Neuronal stem cell (in vitro differentiated cells): Measurements from ENCODE around the gene GPX8.
A peak's percentile ranks its signal among the peaks of the same experiment; 100 is the strongest.

Source experiments
- DNase-seq: peaks from one replicate; pipeline ENCODE4 v3.0.0-alpha.2; 2013; ENCODE audit warnings: low spot score
- H2AFZ ChIP-seq: one replicate; pipeline ENCODE4 v1.6.1; 2013; ENCODE audit warnings: mild to moderate bottlenecking, low read length, inconsistent platforms
- H2AK5ac ChIP-seq: 2 replicates; pipeline ENCODE4 v1.6.1; 2013; ENCODE audit warnings: low read depth, mild to moderate bottlenecking, inconsistent platforms, low read length, moderate library complexity, mixed read lengths
- H2BK120ac ChIP-seq: 2 replicates; pipeline ENCODE4 v1.6.1; 2013; ENCODE audit warnings: low read depth, mild to moderate bottlenecking, inconsistent platforms, low read length, moderate library complexity, mixed read lengths
- H2BK12ac ChIP-seq: one replicate; pipeline ENCODE4 v1.6.1; 2013; ENCODE audit warnings: low read length, inconsistent platforms
- H2BK15ac ChIP-seq: 2 replicates; pipeline ENCODE4 v1.6.1; 2013; ENCODE audit warnings: mild to moderate bottlenecking, low read length, inconsistent platforms, mixed read lengths
- H2BK5ac ChIP-seq: one replicate; pipeline ENCODE4 v1.6.1; 2013; ENCODE audit warnings: inconsistent platforms, mild to moderate bottlenecking, low read length, moderate library complexity
- H3K14ac ChIP-seq: one replicate; pipeline ENCODE4 v1.6.1; 2013; ENCODE audit warnings: low read length, inconsistent platforms
- H3K18ac ChIP-seq: 2 replicates; pipeline ENCODE4 v1.6.1; 2013; ENCODE audit warnings: low read length, inconsistent platforms
- H3K23ac ChIP-seq: 2 replicates; pipeline ENCODE4 v1.6.1; 2013; ENCODE audit warnings: low read depth, mild to moderate bottlenecking, mixed read lengths, low read length, inconsistent platforms; ENCODE audit not compliant: poor library complexity
- H3K27ac ChIP-seq: replicated peaks from 3 replicates; pipeline ENCODE4 v1.5.1; 2013; ENCODE audit warnings: low read length, inconsistent platforms
- H3K27me3 ChIP-seq, 3 experiments: 2 replicates each; pipeline ENCODE4 v1.6.1; 2013; ENCODE audit warnings: low read length in 3 of 3, mild to moderate bottlenecking in 2 of 3, inconsistent platforms in 1 of 3, low read depth in 1 of 3, mixed read lengths in 1 of 3, moderate library complexity in 1 of 3; ENCODE audit not compliant: control insufficient read depth in 3 of 3, insufficient read depth in 3 of 3
- H3K36me3 ChIP-seq, 2 donors: replicated peaks in 1 of 2; 2 replicates each; pipeline ENCODE4 v1.6.1; 2013; ENCODE audit warnings: low read length in 2 of 2; ENCODE audit not compliant: control insufficient read depth in 2 of 2, insufficient read depth in 2 of 2
- H3K4ac ChIP-seq: 2 replicates; pipeline ENCODE4 v1.6.1; 2013; ENCODE audit warnings: inconsistent platforms, mild to moderate bottlenecking, low read length, moderate library complexity
- H3K4me1 ChIP-seq, 2 donors: 1 replicate in 1 of 2; 2 replicates in 1 of 2; pipeline ENCODE4 v1.6.1; 2013; ENCODE audit warnings: low read length in 2 of 2, low read depth in 1 of 2; ENCODE audit not compliant: control insufficient read depth in 2 of 2, insufficient read depth in 1 of 2
- H3K4me2 ChIP-seq: one replicate; pipeline ENCODE4 v1.6.1; 2013; ENCODE audit warnings: mild to moderate bottlenecking, low read length, inconsistent platforms; ENCODE audit not compliant: insufficient read depth, poor library complexity, severe bottlenecking
- H3K4me3 ChIP-seq, 2 donors: 2 replicates each; pipeline ENCODE4 v1.5.1; 2013; ENCODE audit warnings: low read length in 2 of 2, mild to moderate bottlenecking in 2 of 2, inconsistent platforms in 1 of 2, moderate library complexity in 1 of 2
- H3K79me1 ChIP-seq: one replicate; pipeline ENCODE4 v1.6.1; 2013; ENCODE audit warnings: low read depth, mild to moderate bottlenecking, inconsistent platforms, low read length, moderate library complexity
- H3K9ac ChIP-seq: one replicate; pipeline ENCODE4 v1.6.1; 2013; ENCODE audit warnings: mild to moderate bottlenecking, low read depth, low read length, inconsistent platforms; ENCODE audit not compliant: poor library complexity
- H3K9me3 ChIP-seq, 2 donors: replicated peaks in 1 of 2; 2 replicates each; pipeline versions ENCODE3 to v1.6.1; 2013; ENCODE audit warnings: low read length in 2 of 2, mild to moderate bottlenecking in 2 of 2, inconsistent platforms in 1 of 2, low read depth in 1 of 2, mixed read lengths in 1 of 2, moderate library complexity in 1 of 2; ENCODE audit not compliant: control insufficient read depth in 2 of 2, insufficient read depth in 1 of 2
- H4K8ac ChIP-seq: one replicate; pipeline ENCODE4 v1.6.1; 2013; ENCODE audit warnings: low read depth, mild to moderate bottlenecking, inconsistent platforms, low read length, moderate library complexity
- H4K91ac ChIP-seq: one replicate; pipeline ENCODE4 v1.6.1; 2013; ENCODE audit warnings: low read length, low read depth, mild to moderate bottlenecking, inconsistent platforms; ENCODE audit not compliant: poor library complexity
- WGBS, 2 donors: extraction: QIAGEN DNeasy Blood & Tissue Kit; methylation state at CpG; one replicate each; pipeline ENCODE4 v1.1.7; 2013; ENCODE audit warnings: missing lambda C conversion rate in 2 of 2, mixed read lengths in 1 of 2; ENCODE audit not compliant: insufficient read length in 2 of 2, insufficient replicate concordance in 1 of 2; ENCODE audit errors: extremely low coverage in 2 of 2; 5-methylcytosine and 5-hydroxymethylcytosine counted together

The GPX8 gene

DNA sequence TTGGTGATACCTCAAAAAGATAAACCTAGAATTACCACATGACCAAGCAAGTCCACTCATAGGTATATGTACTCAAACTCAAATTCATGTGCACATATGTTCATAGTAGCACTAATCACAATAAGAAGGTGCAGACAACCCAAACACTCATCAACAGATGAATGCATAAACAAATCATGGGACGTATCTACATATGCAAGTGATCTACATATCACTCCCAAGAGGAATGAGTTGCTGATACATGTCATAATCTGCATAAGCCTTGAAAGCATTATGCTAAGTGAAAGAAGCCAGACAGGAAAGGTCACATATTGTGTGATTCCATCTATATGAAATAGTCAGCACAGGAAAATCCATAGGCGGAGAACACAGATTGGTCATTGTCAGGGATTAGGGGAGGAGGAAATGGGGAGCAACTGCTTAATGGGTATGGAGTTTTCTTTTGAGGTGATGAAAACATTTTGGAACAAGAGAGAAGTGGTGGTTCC, 10.6 kb upstream of the GPX8 start:
- Histone ChIP-seq H2BK12ac (no peak overlapping the region), H3K14ac (no peak overlapping the region), H3K27me3 (peaks cover 0 to 21% (median 0%) of the 10 kb centered on the region in 3 experiments), H3K36me3 (no peaks in the 10 kb centered on the region), H3K4me1 (no peaks in the 10 kb centered on the region), H3K79me1 (no peaks in the 10 kb centered on the region), H2BK120ac (no peak overlapping the region), H2BK5ac (no peak overlapping the region), H4K91ac (no peak overlapping the region), H3K27ac (no peak overlapping the region), H2BK15ac (no peak overlapping the region), H3K9me3 (no peaks in the 10 kb centered on the region), H3K4ac (no peak overlapping the region), H3K4me3 (no peak overlapping the region), H2AFZ (no peak overlapping the region), H3K9ac (no peak overlapping the region), H3K23ac (no peak overlapping the region), H4K8ac (no peak overlapping the region), H3K4me2 (no peak overlapping the region), H2AK5ac (no peak overlapping the region), H3K18ac (no peak overlapping the region)
- no peak for DNase-seq
- WGBS, 2 donors: no CpG with 5 or more reads among the region's 2 CpGs

DNA sequence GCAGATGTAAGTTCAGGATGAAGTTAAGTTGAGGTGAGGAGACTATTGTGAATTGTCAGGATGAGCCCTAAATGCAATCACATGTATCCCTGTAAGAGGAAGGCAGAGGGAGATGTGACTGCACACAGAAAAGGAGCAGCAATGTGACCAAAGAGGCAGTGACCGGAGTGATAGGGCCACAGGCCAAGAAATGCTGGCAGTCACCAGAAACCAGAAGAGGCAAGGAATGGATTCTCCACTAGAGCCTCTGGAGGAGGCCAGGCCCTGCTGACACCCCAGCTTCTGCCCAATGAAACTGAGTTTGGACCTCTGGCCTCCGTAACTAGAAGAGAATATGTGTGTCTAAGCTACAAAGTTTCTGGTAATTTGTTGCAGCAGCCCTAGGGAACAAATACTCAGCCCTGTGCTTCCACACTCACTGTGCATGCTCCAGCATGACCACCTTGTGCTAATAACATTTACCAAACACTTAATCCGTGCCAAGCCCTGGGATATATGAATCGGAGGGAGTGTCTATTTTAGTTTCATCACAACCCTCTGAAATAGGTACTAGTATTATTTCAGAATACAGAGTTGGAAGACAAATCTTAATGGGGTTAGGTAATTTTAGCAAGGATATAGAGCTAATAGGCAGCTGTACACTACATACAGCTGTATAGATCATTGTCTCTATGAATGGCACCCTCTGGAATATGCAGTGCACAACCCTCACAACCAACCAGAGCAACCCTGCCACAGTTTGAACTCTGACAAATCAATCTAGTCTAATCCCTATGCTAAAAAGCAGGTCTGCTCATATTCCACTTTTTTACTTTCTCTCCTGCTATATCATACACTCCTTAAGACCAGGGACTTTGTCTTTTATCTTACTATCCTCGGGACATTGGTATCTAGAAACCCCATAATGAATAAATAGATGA, 7.8 kb upstream of the GPX8 start:
- Histone ChIP-seq H2BK12ac (no peak overlapping the region), H2BK5ac (no peak overlapping the region), H3K4me3 (no peak overlapping the region), H3K14ac (no peak overlapping the region), H2AK5ac (no peak overlapping the region), H3K79me1 (no peaks in the 10 kb centered on the region), H2BK120ac (no peak overlapping the region), H4K91ac (no peak overlapping the region), H3K27me3 (peaks cover 0 to 35% (median 0%) of the 10 kb centered on the region in 3 experiments), H4K8ac (no peak overlapping the region), H3K36me3 (no peaks in the 10 kb centered on the region), H3K4me1 (no peaks in the 10 kb centered on the region), H3K27ac (no peak overlapping the region), H3K23ac (no peak overlapping the region), H3K9ac (no peak overlapping the region), H2AFZ (no peak overlapping the region), H3K4ac (no peak overlapping the region), H2BK15ac (no peak overlapping the region), H3K18ac (no peak overlapping the region), H3K4me2 (no peak overlapping the region), H3K9me3 (peaks cover 0 to 3% of the 10 kb centered on the region in 2 donors)
- no peak for DNase-seq
- WGBS, 2 donors: no CpG with 5 or more reads among the region's 5 CpGs

DNA sequence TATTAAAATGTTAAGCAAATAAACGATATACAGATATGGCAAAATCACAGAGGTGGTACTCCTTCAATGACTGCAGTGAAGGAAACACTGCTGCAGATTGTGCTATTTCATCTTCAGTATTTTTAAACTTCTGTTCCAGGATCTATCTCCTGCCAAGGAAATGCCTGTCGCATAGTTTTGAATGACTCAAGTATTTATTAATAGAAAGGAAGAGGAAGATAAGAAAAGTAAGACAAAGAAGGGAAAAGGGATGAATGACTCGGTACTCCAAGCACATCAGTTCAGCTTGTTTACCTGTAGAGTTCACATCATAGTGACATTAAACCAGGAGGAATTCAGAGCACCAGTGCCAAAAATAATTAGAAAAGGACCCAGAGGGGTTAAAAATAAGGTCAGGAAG, 5.1 kb upstream of the GPX8 start:
- Histone ChIP-seq H3K4ac (no peak overlapping the region), H3K27ac (no peak overlapping the region), H3K14ac (no peak overlapping the region), H2BK15ac (no peak overlapping the region), H3K4me2 (no peak overlapping the region), H2AK5ac (no peak overlapping the region), H3K18ac (no peak overlapping the region), H2AFZ (no peak overlapping the region), H3K23ac (no peak overlapping the region), H3K27me3 (peaks cover 0 to 32% (median 0%) of the 10 kb centered on the region in 3 experiments), H3K9me3 (peaks cover 0 to 3% of the 10 kb centered on the region in 2 donors), H2BK5ac (no peak overlapping the region), H3K79me1 (no peaks in the 10 kb centered on the region), H3K4me3 (no peak overlapping the region), H3K36me3 (no peaks in the 10 kb centered on the region), H4K8ac (no peak overlapping the region), H4K91ac (no peak overlapping the region), H2BK12ac (no peak overlapping the region), H3K9ac (no peak overlapping the region), H3K4me1 (no peaks in the 10 kb centered on the region), H2BK120ac (no peak overlapping the region)
- no peak for DNase-seq
- no CpG with 5 or more reads among the region's 3 CpGs for WGBS, 2 donors

DNA sequence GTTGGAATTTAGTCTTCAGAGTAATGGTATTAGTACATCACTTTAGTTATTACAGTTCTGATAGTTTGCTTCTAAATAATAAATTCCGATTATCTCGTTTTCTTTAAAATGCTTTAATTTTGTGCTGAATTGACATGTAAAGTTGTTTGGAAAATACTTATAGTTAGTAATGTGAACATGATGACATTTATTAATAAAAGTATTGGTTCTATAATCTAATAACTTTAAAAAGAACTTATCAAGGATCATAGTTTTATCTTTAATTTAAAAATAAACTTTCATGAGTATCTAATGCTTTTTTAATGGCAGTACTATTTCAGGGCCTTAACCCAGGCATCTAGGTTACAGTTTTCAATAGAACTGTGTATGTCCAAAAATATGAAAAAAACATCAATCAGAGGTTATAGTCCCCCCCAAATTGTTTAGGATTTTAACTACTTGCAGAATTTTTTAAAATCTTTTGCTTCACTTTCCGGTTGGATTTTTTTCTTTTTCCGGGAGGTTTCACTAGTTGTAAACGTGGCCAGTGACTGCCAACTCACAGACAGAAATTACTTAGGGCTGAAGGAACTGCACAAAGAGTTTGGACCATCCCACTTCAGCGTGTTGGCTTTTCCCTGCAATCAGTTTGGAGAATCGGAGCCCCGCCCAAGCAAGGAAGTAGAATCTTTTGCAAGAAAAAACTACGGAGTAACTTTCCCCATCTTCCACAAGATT, 680 bp downstream of the GPX8 start:
- no peak overlapping the region for H3K27ac ChIP-seq
- H2BK5ac ChIP-seq: no peak overlapping the region
- H3K79me1 ChIP-seq: no peaks in the 10 kb centered on the region
- H3K4me1 ChIP-seq: peaks cover 0 to 2% of the 10 kb centered on the region in 2 donors
- no peak for DNase-seq
- H3K36me3 ChIP-seq: peaks cover 1 to 42% of the 10 kb centered on the region in 2 donors
- H3K14ac ChIP-seq: no peak overlapping the region
- H3K9me3 ChIP-seq: no peaks in the 10 kb centered on the region
- no peak overlapping the region for H4K8ac ChIP-seq
- H3K23ac ChIP-seq: no peak overlapping the region
- peak overlapping the region; percentile 72 for H2AFZ ChIP-seq
- H3K4me2 ChIP-seq: no peak overlapping the region
- no peak overlapping the region for H3K9ac ChIP-seq
- H2BK120ac ChIP-seq: no peak overlapping the region
- H4K91ac ChIP-seq: no peak overlapping the region
- H3K4ac ChIP-seq: no peak overlapping the region
- H3K4me3 ChIP-seq: peak overlapping the region in 1 of 2 donors; percentile 56
- no peak overlapping the region for H3K18ac ChIP-seq
- no peak overlapping the region for H2BK15ac ChIP-seq
- WGBS, 2 donors: no CpG with 5 or more reads among the region's 9 CpGs
- no peak overlapping the region for H2AK5ac ChIP-seq
- peaks cover 0 to 13% (median 0%) of the 10 kb centered on the region in 3 experiments for H3K27me3 ChIP-seq
- no peak overlapping the region for H2BK12ac ChIP-seq
